H9 (cell line): Measurements from ENCODE around the gene SH3BP1. TPM values are rescaled to one million over a fixed set of nuclear protein-coding genes. Genes with fewer than 3 reads are reported as not detected.
A peak's percentile ranks its signal among the peaks of the same experiment; 100 is the strongest.

Experiments
- DNase-seq: peaks from one replicate; pipeline ENCODE4 v3.0.0-alpha.2; 2017
- H2AFZ ChIP-seq: one replicate; pipeline ENCODE4 v1.6.1; 2013; ENCODE audit warnings: mild to moderate bottlenecking, low read length, control low read depth, moderate library complexity
- H2AK5ac ChIP-seq: 2 replicates; pipeline ENCODE4 v1.6.1; 2013; ENCODE audit warnings: low read length, control low read depth, mixed read lengths; ENCODE audit not compliant: insufficient read length
- H2BK120ac ChIP-seq: one replicate; pipeline ENCODE4 v1.6.1; 2013; ENCODE audit warnings: low read depth, mild to moderate bottlenecking, low read length, control low read depth, inconsistent platforms; ENCODE audit not compliant: poor library complexity, severe bottlenecking
- H2BK12ac ChIP-seq: 2 replicates; pipeline ENCODE4 v1.6.1; 2013; ENCODE audit warnings: low read length, control low read depth, mixed read lengths, low read depth; ENCODE audit not compliant: insufficient read length
- H2BK15ac ChIP-seq: 2 replicates; pipeline ENCODE4 v1.6.1; 2013; ENCODE audit warnings: low read depth, low read length, control low read depth
- H2BK20ac ChIP-seq: one replicate; pipeline ENCODE4 v1.6.1; 2013; ENCODE audit warnings: low read depth, mild to moderate bottlenecking, low read length, control low read depth, inconsistent platforms; ENCODE audit not compliant: poor library complexity, severe bottlenecking
- H2BK5ac ChIP-seq: 2 replicates; pipeline ENCODE4 v1.6.1; 2013; ENCODE audit warnings: low read length, control low read depth, mixed read lengths; ENCODE audit not compliant: insufficient read length
- H3K14ac ChIP-seq: 2 replicates; pipeline ENCODE4 v1.6.1; 2013; ENCODE audit warnings: low read length, control low read depth; ENCODE audit not compliant: insufficient read depth
- H3K18ac ChIP-seq: 2 replicates; pipeline ENCODE4 v1.6.1; 2013; ENCODE audit warnings: low read depth, mild to moderate bottlenecking, mixed read lengths, low read length, control low read depth; ENCODE audit not compliant: insufficient read length
- H3K23ac ChIP-seq: 2 replicates; pipeline ENCODE4 v1.6.1; 2013; ENCODE audit warnings: low read length, control low read depth, mixed read lengths, low read depth; ENCODE audit not compliant: insufficient read length
- H3K23me2 ChIP-seq: 2 replicates; pipeline ENCODE4 v1.6.1; 2013; ENCODE audit warnings: low read depth, mild to moderate bottlenecking, mixed read lengths, low read length, control low read depth; ENCODE audit not compliant: insufficient read length, poor library complexity, severe bottlenecking
- H3K27ac ChIP-seq: 2 replicates; pipeline ENCODE4 v1.5.1; 2013; ENCODE audit warnings: low read length, control low read depth, mixed read lengths, low read depth; ENCODE audit not compliant: insufficient read length
- H3K27me3 ChIP-seq: 2 replicates; pipeline ENCODE4 v1.6.1; 2013; ENCODE audit warnings: low read length, control low read depth, inconsistent platforms; ENCODE audit not compliant: insufficient read depth
- H3K4ac ChIP-seq: 2 replicates; pipeline ENCODE4 v1.6.1; 2013; ENCODE audit warnings: low read depth, mild to moderate bottlenecking, control low read depth, inconsistent platforms, low read length, moderate library complexity
- H3K4me1 ChIP-seq: 2 replicates; pipeline ENCODE4 v1.6.1; 2013; ENCODE audit warnings: low read length, control low read depth, inconsistent platforms; ENCODE audit not compliant: insufficient read depth
- H3K4me2 ChIP-seq: 2 replicates; pipeline ENCODE4 v1.6.1; 2013; ENCODE audit warnings: low read length, control low read depth, mixed read lengths; ENCODE audit not compliant: insufficient read length, insufficient read depth
- H3K56ac ChIP-seq: 2 replicates; pipeline ENCODE4 v1.6.1; 2013; ENCODE audit warnings: low read depth, mild to moderate bottlenecking, mixed read lengths, low read length, control low read depth; ENCODE audit not compliant: insufficient read length
- H3K79me1 ChIP-seq: 2 replicates; pipeline ENCODE4 v1.6.1; 2013; ENCODE audit warnings: low read depth, mild to moderate bottlenecking, moderate library complexity, low read length, control low read depth, inconsistent platforms; ENCODE audit not compliant: insufficient read depth, poor library complexity, severe bottlenecking
- H3K79me2 ChIP-seq: 2 replicates; pipeline ENCODE4 v1.6.1; 2013; ENCODE audit warnings: low read length, control low read depth, inconsistent platforms; ENCODE audit not compliant: insufficient read depth
- H3K9ac ChIP-seq: 2 replicates; pipeline ENCODE4 v1.6.1; 2013; ENCODE audit warnings: low read length, control low read depth, mixed read lengths; ENCODE audit not compliant: insufficient read length; ENCODE audit errors: extremely low read depth
- H3K9me3 ChIP-seq: one replicate; pipeline ENCODE4 v1.6.1; 2013; ENCODE audit warnings: low read depth, low read length, inconsistent platforms; ENCODE audit not compliant: control insufficient read depth
- H3T11ph ChIP-seq: one replicate; pipeline ENCODE4 v1.6.1; 2013; ENCODE audit warnings: mild to moderate bottlenecking, low read length, control low read depth, inconsistent platforms
- H4K20me1 ChIP-seq: one replicate; pipeline ENCODE4 v1.6.1; 2013; ENCODE audit not compliant: control insufficient read depth, insufficient read length, insufficient read depth
- H4K5ac ChIP-seq: 2 replicates; pipeline ENCODE4 v1.6.1; 2013; ENCODE audit warnings: low read depth, mild to moderate bottlenecking, mixed read lengths, low read length, control low read depth; ENCODE audit not compliant: insufficient read length
- H4K8ac ChIP-seq: replicated peaks from 2 replicates; pipeline ENCODE4 v1.6.1; 2013; ENCODE audit warnings: low read length, control low read depth, mixed read lengths, low read depth; ENCODE audit not compliant: insufficient read length
- H4K91ac ChIP-seq: 2 replicates; pipeline ENCODE4 v1.6.1; 2013; ENCODE audit warnings: low read depth, mild to moderate bottlenecking, moderate library complexity, mixed read lengths, low read length, control low read depth; ENCODE audit not compliant: insufficient read length
- H3K27ac Mint-ChIP-seq, 3 experiments: 2 replicates in 2 of 3; 3 replicates in 1 of 3; pipeline ENCODE4 v1.8.0; 2020 to 2021; ENCODE audit warnings: mixed read lengths in 3 of 3, mild to moderate bottlenecking in 1 of 3, moderate library complexity in 1 of 3
- H3K27me3 Mint-ChIP-seq: 2 replicates; pipeline ENCODE4 v1.8.0; 2021; ENCODE audit warnings: low read depth, mild to moderate bottlenecking, moderate library complexity, mixed read lengths
- H3K36me3 Mint-ChIP-seq, 3 experiments: 2 replicates in 2 of 3; 3 replicates in 1 of 3; pipeline ENCODE4 v1.8.0; 2020 to 2021; ENCODE audit warnings: low read depth in 3 of 3, mixed read lengths in 3 of 3; ENCODE audit not compliant: insufficient read depth in 1 of 3
- H3K4me1 Mint-ChIP-seq, 2 experiments: 2 replicates each; pipeline ENCODE4 v1.8.0; 2020; ENCODE audit warnings: mixed read lengths in 2 of 2
- H3K4me3 Mint-ChIP-seq, 2 experiments: 2 replicates in 1 of 2; 3 replicates in 1 of 2; pipeline ENCODE4 v1.8.0; 2020 to 2021; ENCODE audit warnings: mild to moderate bottlenecking in 2 of 2, mixed read lengths in 2 of 2, moderate library complexity in 1 of 2
- H3K9me3 Mint-ChIP-seq, 2 experiments: 2 replicates in 1 of 2; 3 replicates in 1 of 2; pipeline ENCODE4 v1.8.0; 2020; ENCODE audit warnings: mild to moderate bottlenecking in 2 of 2, mixed read lengths in 2 of 2, moderate library complexity in 1 of 2
- CTCF ChIP-seq: fragments of 200-600 bp; sonication (generic); conservative IDR thresholded peaks from 3 replicates; pipeline ENCODE4 v1.8.0; 2021; ENCODE audit warnings: antibody characterized with exemption, mild to moderate bottlenecking
- WGBS: extraction: QIAGEN DNeasy Blood & Tissue Kit; methylation state at CpG from one replicate; pipeline ENCODE4 v1.1.7; 2013; ENCODE audit warnings: missing lambda C conversion rate, low lambda C conversion rate, mixed read lengths; ENCODE audit not compliant: insufficient read length; ENCODE audit errors: extremely low coverage; 5-methylcytosine and 5-hydroxymethylcytosine counted together
- total RNA-seq: library from RNA; stranded (reverse); gene quantifications from 2 replicates; pipeline ENCODE4 v1.2.1, GENCODE V29; 2021

The SH3BP1 gene
- total RNA-seq, 1 experiment from 2014 or later = 33.6 TPM

DNA sequence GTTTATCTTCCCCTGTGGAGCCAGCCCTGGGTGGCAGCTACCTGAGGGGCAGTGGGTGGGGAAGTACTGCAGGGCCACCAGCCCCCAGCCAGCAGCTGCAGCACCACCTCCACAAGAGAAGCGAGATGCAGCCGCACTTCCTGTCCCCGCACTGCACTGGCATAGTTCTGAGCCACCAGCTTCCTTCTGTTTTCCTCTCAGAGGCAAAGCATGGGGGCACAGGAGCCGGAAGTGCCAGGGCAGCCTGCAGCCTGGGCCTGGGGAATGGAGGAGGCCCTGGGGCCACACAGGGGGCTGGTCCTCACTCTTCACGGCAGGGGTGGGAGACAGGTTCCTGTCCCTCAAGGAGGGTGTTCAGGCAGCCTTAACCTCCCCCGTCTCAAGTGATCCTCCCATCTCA lies 11.9 kb upstream of the SH3BP1 start:
- Histone ChIP-seq H3K27me3 (no peaks in the 10 kb centered on the region), H3T11ph (no peak overlapping the region), H3K27ac (no peak overlapping the region), H2AK5ac (no peak overlapping the region), H4K91ac (no peak overlapping the region), H3K79me2 (no peaks in the 10 kb centered on the region), H2BK120ac (no peak overlapping the region), H3K56ac (no peak overlapping the region), H4K20me1 (no peaks in the 10 kb centered on the region), H3K9me3 (no peaks in the 10 kb centered on the region), H2BK15ac (no peak overlapping the region), H3K14ac (no peak overlapping the region; the same call in 1 of the 2 replicates), H4K5ac (no peak overlapping the region), H2BK20ac (no peak overlapping the region), H3K4me2 (no peak overlapping the region), H4K8ac (no peak overlapping the region), H2AFZ (no peak overlapping the region), H3K18ac (no peak overlapping the region), H2BK5ac (no peak overlapping the region), H3K4ac (no peak overlapping the region), H3K23ac (no peak overlapping the region), H3K4me1 (peaks cover 2% of the 10 kb centered on the region; the same call in 1 of the 2 replicates), H2BK12ac (no peak overlapping the region), H3K23me2 (no peaks in the 10 kb centered on the region), H3K79me1 (no peaks in the 10 kb centered on the region), H3K9ac (no peak overlapping the region)
- H3K27ac Mint-ChIP-seq = peak overlapping the region in 1 of 3 experiments; percentile 67; a peak in 1 of 7 replicates
- no peaks in the 10 kb centered on the region; a peak in 1 of 5 replicates for H3K9me3 Mint-ChIP-seq
- no peaks in the 10 kb centered on the region; the same call in 1 of the 2 replicates for H3K27me3 Mint-ChIP-seq
- no CpG with 5 or more reads among the region's 6 CpGs for WGBS
- no peak for DNase-seq
- H3K4me3 Mint-ChIP-seq = no peak overlapping the region
- peaks cover 2 to 5% of the 10 kb centered on the region in 2 experiments for H3K4me1 Mint-ChIP-seq
- no peak for TF ChIP-seq CTCF
- peaks cover 3 to 31% (median 21%) of the 10 kb centered on the region in 3 experiments; a peak in 6 of 7 replicates for H3K36me3 Mint-ChIP-seq
